Hair follicular keratinocyte (primary cell): Measurements from ENCODE around the gene LANCL2. TPM values are rescaled to one million over a fixed set of nuclear protein-coding genes. Genes with fewer than 3 reads are reported as not detected.

Source experiments
- total RNA-seq: library from RNA; depleted of rRNA; stranded (reverse); fragments of >200 nt; gene quantifications from 2 replicates; pipeline ENCODE4 v1.2.3, GENCODE V29; 2015

Gene LANCL2, protein sequence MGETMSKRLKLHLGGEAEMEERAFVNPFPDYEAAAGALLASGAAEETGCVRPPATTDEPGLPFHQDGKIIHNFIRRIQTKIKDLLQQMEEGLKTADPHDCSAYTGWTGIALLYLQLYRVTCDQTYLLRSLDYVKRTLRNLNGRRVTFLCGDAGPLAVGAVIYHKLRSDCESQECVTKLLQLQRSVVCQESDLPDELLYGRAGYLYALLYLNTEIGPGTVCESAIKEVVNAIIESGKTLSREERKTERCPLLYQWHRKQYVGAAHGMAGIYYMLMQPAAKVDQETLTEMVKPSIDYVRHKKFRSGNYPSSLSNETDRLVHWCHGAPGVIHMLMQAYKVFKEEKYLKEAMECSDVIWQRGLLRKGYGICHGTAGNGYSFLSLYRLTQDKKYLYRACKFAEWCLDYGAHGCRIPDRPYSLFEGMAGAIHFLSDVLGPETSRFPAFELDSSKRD
- 8.7 and 11.3 TPM in 2 replicates for total RNA-seq

DNA sequence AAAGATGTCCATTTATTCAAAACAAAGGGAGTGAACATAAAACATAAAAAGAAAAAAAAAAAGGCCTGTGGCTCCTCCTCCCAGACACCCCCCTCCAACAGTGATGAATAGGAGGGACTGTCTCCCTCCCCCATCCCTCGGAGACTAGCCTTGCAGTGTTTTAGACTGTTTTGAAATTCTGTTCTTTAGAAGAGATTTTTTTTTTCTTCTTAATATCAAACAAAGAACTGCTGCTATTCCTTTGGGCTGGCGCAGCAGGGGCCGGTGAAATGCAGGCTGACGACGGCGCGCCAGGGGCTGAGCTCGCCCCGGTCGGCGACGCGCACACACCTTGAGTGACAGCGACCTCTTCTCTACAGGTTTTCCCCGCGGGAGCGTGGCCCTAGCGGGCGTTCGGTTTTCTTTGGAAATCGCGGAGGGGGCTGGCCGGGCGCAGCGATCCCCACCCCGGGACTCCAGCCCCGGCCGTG, at the start of gene LANCL2:
TSS of gene LANCL2 (plus strand) at position 133 of the 470 bp plus-strand sequence. CDS start 689 bp downstream, outside the sequence.

Other genes with a start within 250 kb of the LANCL2 start
- gene VOPP1, start 207.2 kb downstream of the LANCL2 start, total RNA-seq = 61.6 and 61.9 TPM in 2 replicates